ENCODE measurements around the gene CCDC187. TPM values are rescaled to one million over a fixed set of nuclear protein-coding genes. Genes with fewer than 3 reads are reported as not detected.

CCDC187 gene
- total and polyA plus RNA-seq, 4 donors, result not detected

GRCh38 chr9:136208675-136209074, 95.2 kb downstream of the CCDC187 start:
- WGBS, 2 donors, result 90 to 92% methylated on average over 17 of the region's 17 CpGs
- Histone ChIP-seq H3K4me1 (ENCODE audit: control insufficient read depth in 1 of 2, insufficient read depth in 2 of 2, low read length in 2 of 2) (no peaks in the 10 kb centered on the region), H3K36me3 (ENCODE audit: control insufficient read depth in 1 of 2, insufficient read depth in 2 of 2, low read length in 1 of 2) (no peaks in the 10 kb centered on the region), H3K27me3 (ENCODE audit: control insufficient read depth in 1 of 2, insufficient read depth in 2 of 2, low read length in 1 of 2) (no peaks in the 10 kb centered on the region), H3K27ac (ENCODE audit: low read depth in 1 of 2, low read length in 2 of 2) (no peak overlapping the region), H3K9me3 (ENCODE audit: control insufficient read depth, low read length) (peaks cover under 1% of the 10 kb centered on the region), H3K4me3 (ENCODE audit: low read length in 2 of 2) (no peak overlapping the region)
- DNase-seq (no peak), ATAC-seq (ENCODE audit: low FRiP score) (no peak)
- intact Hi-C loops (cut with DNase I), result no loop called here

GRCh38 chr9:136207616-136208015, 96.3 kb downstream of the CCDC187 start:
- WGBS, 2 donors, result 88 to 94% methylated on average over 9 of the region's 9 CpGs
- H3K9me3 ChIP-seq (ENCODE audit: control insufficient read depth, low read length), result no peaks in the 10 kb centered on the region
- DNase-seq (no peak), ATAC-seq (ENCODE audit: low FRiP score) (no peak)
- H3K4me3 ChIP-seq (ENCODE audit: low read length in 2 of 2), result no peak overlapping the region
- H3K36me3 ChIP-seq (ENCODE audit: control insufficient read depth in 1 of 2, insufficient read depth in 2 of 2, low read length in 1 of 2), result no peaks in the 10 kb centered on the region
- intact Hi-C loops (cut with DNase I), result no loop called here
- H3K27me3 ChIP-seq (ENCODE audit: control insufficient read depth in 1 of 2, insufficient read depth in 2 of 2, low read length in 1 of 2), result no peaks in the 10 kb centered on the region
- H3K27ac ChIP-seq (ENCODE audit: low read depth in 1 of 2, low read length in 2 of 2), result no peak overlapping the region
- H3K4me1 ChIP-seq (ENCODE audit: control insufficient read depth in 1 of 2, insufficient read depth in 2 of 2, low read length in 2 of 2), result no peaks in the 10 kb centered on the region

GRCh38 chr9:136206602-136207275, 97.2 kb downstream of the CCDC187 start:
- 87 to 89% methylated on average over 16 of the region's 16 CpGs for WGBS, 2 donors
- intact Hi-C loops (cut with DNase I), result no loop called here
- ATAC-seq (ENCODE audit: low FRiP score), result no peak

GRCh38 chr9:136205707-136205992, 98.2 kb downstream of the CCDC187 start:
- 84 to 85% methylated on average over 5 of the region's 5 CpGs for WGBS, 2 donors
- Histone ChIP-seq H3K27ac (ENCODE audit: low read depth in 1 of 2, low read length in 2 of 2) (no peak overlapping the region), H3K4me1 (ENCODE audit: control insufficient read depth in 1 of 2, insufficient read depth in 2 of 2, low read length in 2 of 2) (no peaks in the 10 kb centered on the region), H3K27me3 (ENCODE audit: control insufficient read depth in 1 of 2, insufficient read depth in 2 of 2, low read length in 1 of 2) (no peaks in the 10 kb centered on the region), H3K4me3 (ENCODE audit: low read length in 2 of 2) (no peak overlapping the region), H3K9me3 (ENCODE audit: control insufficient read depth, low read length) (no peaks in the 10 kb centered on the region), H3K36me3 (ENCODE audit: control insufficient read depth in 1 of 2, insufficient read depth in 2 of 2, low read length in 1 of 2) (no peaks in the 10 kb centered on the region)
- DNase-seq (no peak), ATAC-seq (ENCODE audit: low FRiP score) (no peak)
- intact Hi-C loops (cut with DNase I), result no loop called here

More at GRCh38 chr9:136206602-136207275, 97.2 kb downstream of the CCDC187 start:
- DNase-seq, result no peak
- no peaks in the 10 kb centered on the region for H3K27me3 ChIP-seq (ENCODE audit: control insufficient read depth in 1 of 2, insufficient read depth in 2 of 2, low read length in 1 of 2)
- H3K27ac ChIP-seq (ENCODE audit: low read depth in 1 of 2, low read length in 2 of 2), result no peak overlapping the region
- H3K4me3 ChIP-seq (ENCODE audit: low read length in 2 of 2), result no peak overlapping the region
- no peaks in the 10 kb centered on the region for H3K36me3 ChIP-seq (ENCODE audit: control insufficient read depth in 1 of 2, insufficient read depth in 2 of 2, low read length in 1 of 2)
- H3K4me1 ChIP-seq (ENCODE audit: control insufficient read depth in 1 of 2, insufficient read depth in 2 of 2, low read length in 2 of 2), result no peaks in the 10 kb centered on the region
- no peaks in the 10 kb centered on the region for H3K9me3 ChIP-seq (ENCODE audit: control insufficient read depth, low read length)

- peak; percentile 20 for ATAC-seq (ENCODE audit: low FRiP score)
These were observed 98.8 kb downstream of the CCDC187 start, which contains the start of gene LHX3 for GRCh38 chr9:136204838-136205706. Gene LHX3, minus strand, starts transcription at chr9:136205128. Its CDS starts 116 bp downstream, at chr9:136205012.

GRCh38 chr9:136204145-136204805, 99.6 kb downstream of the CCDC187 start:
- DNase-seq, result no peak
- no peaks in the 10 kb centered on the region for H3K27me3 ChIP-seq (ENCODE audit: control insufficient read depth in 1 of 2, insufficient read depth in 2 of 2, low read length in 1 of 2)
- no peak overlapping the region for H3K4me3 ChIP-seq (ENCODE audit: low read length in 2 of 2)
- no peaks in the 10 kb centered on the region for H3K9me3 ChIP-seq (ENCODE audit: control insufficient read depth, low read length)
- H3K27ac ChIP-seq (ENCODE audit: low read depth in 1 of 2, low read length in 2 of 2), result no peak overlapping the region
- WGBS, 2 donors, result 42 to 50% methylated on average over 25 of the region's 25 CpGs
- H3K36me3 ChIP-seq (ENCODE audit: control insufficient read depth in 1 of 2, insufficient read depth in 2 of 2, low read length in 1 of 2), result no peaks in the 10 kb centered on the region
- intact Hi-C loops (cut with DNase I), result no loop called here
- no peak for ATAC-seq (ENCODE audit: low FRiP score)
- no peaks in the 10 kb centered on the region for H3K4me1 ChIP-seq (ENCODE audit: control insufficient read depth in 1 of 2, insufficient read depth in 2 of 2, low read length in 2 of 2)

More at GRCh38 chr9:136204838-136205706, 98.8 kb downstream of the CCDC187 start, which contains the start of gene LHX3:
- Histone ChIP-seq H3K4me3 (ENCODE audit: low read length in 2 of 2) (no peak within 1 kb of the TSS), H3K36me3 (ENCODE audit: control insufficient read depth in 1 of 2, insufficient read depth in 2 of 2, low read length in 1 of 2) (no peaks in the 10 kb centered on the region), H3K27ac (ENCODE audit: low read depth in 1 of 2, low read length in 2 of 2) (no peak within 1 kb of the TSS), H3K27me3 (ENCODE audit: control insufficient read depth in 1 of 2, insufficient read depth in 2 of 2, low read length in 1 of 2) (no peaks in the 10 kb centered on the region), H3K9me3 (ENCODE audit: control insufficient read depth, low read length) (no peaks in the 10 kb centered on the region), H3K4me1 (ENCODE audit: control insufficient read depth in 1 of 2, insufficient read depth in 2 of 2, low read length in 2 of 2) (no peaks in the 10 kb centered on the region)
- WGBS, 2 donors, result 5 to 6% methylated on average over 40 to 70 of the region's 70 CpGs
- no peak for DNase-seq
- intact Hi-C loops (cut with DNase I), result no loop called here

GRCh38 chr9:136203408-136204144, 100.3 kb downstream of the CCDC187 start:
- DNase-seq, result no peak
- no peaks in the 10 kb centered on the region for H3K4me1 ChIP-seq (ENCODE audit: control insufficient read depth in 1 of 2, insufficient read depth in 2 of 2, low read length in 2 of 2)
- H3K27ac ChIP-seq (ENCODE audit: low read depth in 1 of 2, low read length in 2 of 2), result no peak overlapping the region
- no peaks in the 10 kb centered on the region for H3K36me3 ChIP-seq (ENCODE audit: control insufficient read depth in 1 of 2, insufficient read depth in 2 of 2, low read length in 1 of 2)
- no peak for ATAC-seq (ENCODE audit: low FRiP score)
- no peaks in the 10 kb centered on the region for H3K9me3 ChIP-seq (ENCODE audit: control insufficient read depth, low read length)
- H3K4me3 ChIP-seq (ENCODE audit: low read length in 2 of 2), result no peak overlapping the region
- intact Hi-C loops (cut with DNase I), result no loop called here
- H3K27me3 ChIP-seq (ENCODE audit: control insufficient read depth in 1 of 2, insufficient read depth in 2 of 2, low read length in 1 of 2), result no peaks in the 10 kb centered on the region
- 14 to 19% methylated on average over 25 to 33 of the region's 33 CpGs for WGBS, 2 donors
